Pancreas (tissue), 10 donors: Measurements from ENCODE around the gene CRACR2A. TPM values are rescaled to one million over a fixed set of nuclear protein-coding genes. Genes with fewer than 3 reads are reported as not detected.

Experiments
- ATAC-seq, 4 donors: fragments of 200-7000 bp; cut with Tn5 transposase; one replicate each; pipeline versions ENCODE4 v1.8.0 to v1.9.1; 2020; ENCODE audit warnings: mild to moderate bottlenecking in 4 of 4, moderate library complexity in 4 of 4
- DNase-seq, 6 donors: peaks; one replicate each; pipeline ENCODE4 v3.0.0-alpha.2; 2020
- FAIRE-seq: peaks from 2 replicates; lab custom pipeline; 2012; peaks lifted over from hg19 to GRCh38; lab: Jason Lieb, UNC
- H3K27ac ChIP-seq, 4 donors: fragments of 200-600 bp; sonication (generic); 1 replicate in 3 of 4; 2 replicates in 1 of 4; pipeline versions ENCODE4 v1.5.0 to v1.8.0; 2020
- H3K27me3 ChIP-seq, 4 donors: fragments of 200-600 bp; one replicate each; pipeline ENCODE4 v1.8.0; 2021
- H3K36me3 ChIP-seq, 3 donors: fragments of 200-600 bp; sonication (generic) in 1 of 3; one replicate each; pipeline versions ENCODE4 v1.5.0 to v1.8.0; 2020 to 2021
- H3K4me1 ChIP-seq, 3 donors: fragments of 200-600 bp; one replicate each; pipeline ENCODE4 v1.8.0; 2021
- H3K4me3 ChIP-seq, 4 donors: fragments of 200-600 bp; sonication (generic) in 2 of 4; one replicate each; pipeline versions ENCODE4 v1.5.0 to v1.8.0; 2020 to 2021
- H3K9me3 ChIP-seq, 4 donors: fragments of 200-600 bp; one replicate each; pipeline ENCODE4 v1.8.0; 2021
- WGBS, 2 donors: extraction: QIAGEN DNeasy Blood & Tissue Kit; methylation state at CpG; one replicate each; pipeline ENCODE4 v1.1.7; 2013; 5-methylcytosine and 5-hydroxymethylcytosine counted together
- intact Hi-C, 3 donors: fragments of 100-400 bp; cut with DNase I; formaldehyde crosslinking; loops; one replicate each; pipeline versions ENCODE4 v1.11.1 to v1.14.2; 2022
- polyA plus RNA-seq, 2 donors: library from polyadenylated mRNA; stranded (reverse); fragments of 200-250 nt; gene quantifications; one replicate each; pipeline ENCODE4 v1.2.3, GENCODE V29; 2013
- total RNA-seq, 6 donors: library from RNA; stranded (reverse); fragmentation: NEBNext Ultra II Directional in 4 of 6; extraction: Animal tissue kit (Norgen Biotek cat#: 25700) in 4 of 6; gene quantifications; one replicate each; pipeline versions ENCODE4 v1.2.1 to v1.2.4, GENCODE V29; 2021 to 2023
- TF ChIP-seq, protein P1 (sequence below), 4 donors: fragments of 200-600 bp; sonication (generic) in 3 of 4; IDR thresholded peaks; one replicate each; pipeline versions ENCODE4 v1.5.0 to v1.8.0; 2021; ENCODE audit warnings: antibody characterized with exemption in 4 of 4
- donor health status: healthy with polysubstance abuse.
- donor health status: DM: no; HTN: no; CAD: no; lungs with moderate emphysema.
- donor health status: DM: no; HTN: no; CAD: no.
- donor health status: control.
- donor health status: control.
- donor health status: Bipolar disorder and iron deficiency.
- donor health status: DM: yes; HTN: yes; CAD: no.
- donor health status: DM: no; HTN: no; CAD: no.
- donor health status: DM: no; HTN: no; CAD: no.
- donor health status: DM: yes; HTN: yes; CAD: no.

Gene CRACR2A
- total and polyA plus RNA-seq, 8 donors, result 1.5 to 10.3 (median 7.3) TPM

DNA sequence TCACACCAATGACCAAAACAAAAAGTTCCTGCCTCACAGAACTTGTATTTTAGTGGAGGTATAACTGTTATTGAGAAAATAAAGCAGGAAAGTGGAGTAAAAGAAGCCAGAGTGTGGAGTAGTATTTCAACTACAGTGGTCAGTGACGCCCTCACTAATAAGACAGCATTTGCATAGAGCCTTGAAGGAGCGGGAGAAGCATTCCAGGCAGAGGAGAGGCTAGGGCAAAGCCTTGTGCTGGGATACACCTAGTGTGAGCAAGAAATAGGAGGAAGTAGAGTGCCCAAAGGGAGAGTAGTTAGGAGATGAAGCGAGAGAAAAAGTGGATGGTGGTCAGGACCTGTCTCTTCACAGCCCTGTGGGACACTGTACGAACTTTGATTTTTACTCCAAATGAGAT is 107.8 kb downstream of the CRACR2A start:
- Histone ChIP-seq H3K36me3 (no peaks in the 10 kb centered on the region), H3K9me3 (no peaks in the 10 kb centered on the region), H3K27me3 (no peaks in the 10 kb centered on the region), H3K27ac (no peak overlapping the region), H3K4me1 (no peaks in the 10 kb centered on the region), H3K4me3 (no peak overlapping the region)
- DNase-seq (no peak), ATAC-seq (no peak), FAIRE-seq (no peak)
- 95 to 98% methylated on average over 4 of the region's 4 CpGs for WGBS, 2 donors
- TF ChIP-seq, protein P1, sequence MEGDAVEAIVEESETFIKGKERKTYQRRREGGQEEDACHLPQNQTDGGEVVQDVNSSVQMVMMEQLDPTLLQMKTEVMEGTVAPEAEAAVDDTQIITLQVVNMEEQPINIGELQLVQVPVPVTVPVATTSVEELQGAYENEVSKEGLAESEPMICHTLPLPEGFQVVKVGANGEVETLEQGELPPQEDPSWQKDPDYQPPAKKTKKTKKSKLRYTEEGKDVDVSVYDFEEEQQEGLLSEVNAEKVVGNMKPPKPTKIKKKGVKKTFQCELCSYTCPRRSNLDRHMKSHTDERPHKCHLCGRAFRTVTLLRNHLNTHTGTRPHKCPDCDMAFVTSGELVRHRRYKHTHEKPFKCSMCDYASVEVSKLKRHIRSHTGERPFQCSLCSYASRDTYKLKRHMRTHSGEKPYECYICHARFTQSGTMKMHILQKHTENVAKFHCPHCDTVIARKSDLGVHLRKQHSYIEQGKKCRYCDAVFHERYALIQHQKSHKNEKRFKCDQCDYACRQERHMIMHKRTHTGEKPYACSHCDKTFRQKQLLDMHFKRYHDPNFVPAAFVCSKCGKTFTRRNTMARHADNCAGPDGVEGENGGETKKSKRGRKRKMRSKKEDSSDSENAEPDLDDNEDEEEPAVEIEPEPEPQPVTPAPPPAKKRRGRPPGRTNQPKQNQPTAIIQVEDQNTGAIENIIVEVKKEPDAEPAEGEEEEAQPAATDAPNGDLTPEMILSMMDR (IDR thresholded peaks at IDR 0.05), result no peak
- intact Hi-C loops, result loop anchor here in 1 of 3 donors (10.0 kb wide), 1 partner anchor 340 kb away; no protein-coding TSS in a partner anchor

DNA sequence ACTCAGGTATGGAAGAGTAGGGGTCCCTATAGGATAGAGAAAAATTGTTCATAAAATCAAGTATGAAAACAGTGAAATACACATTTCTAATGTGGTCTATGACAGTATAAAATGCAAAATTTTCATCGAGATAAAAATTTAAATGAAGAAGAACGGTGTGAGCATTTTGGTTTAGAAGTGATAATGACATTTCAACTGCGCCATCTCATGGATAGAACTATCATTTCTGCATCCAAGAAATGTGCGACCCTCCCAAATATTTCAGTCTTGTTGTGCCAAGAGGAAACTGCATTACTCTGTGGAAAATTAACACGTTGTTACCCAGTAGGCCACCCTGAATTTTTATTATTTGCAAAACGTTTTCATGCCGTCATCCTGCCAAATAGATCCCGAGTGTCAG is 108.8 kb downstream of the CRACR2A start:
- DNase-seq, result no peak
- Histone ChIP-seq H3K27ac (no peak overlapping the region), H3K9me3 (no peaks in the 10 kb centered on the region), H3K27me3 (no peaks in the 10 kb centered on the region), H3K36me3 (no peaks in the 10 kb centered on the region), H3K4me3 (no peak overlapping the region), H3K4me1 (no peaks in the 10 kb centered on the region)
- intact Hi-C loops, result loop anchor here in 1 of 3 donors (10.0 kb wide), 1 partner anchor 339 kb away; no protein-coding TSS in a partner anchor
- ATAC-seq, result no peak
- 67 to 69% methylated on average over 8 of the region's 8 CpGs for WGBS, 2 donors
- TF ChIP-seq, protein P1 (IDR thresholded peaks at IDR 0.05), result no peak
- FAIRE-seq, result no peak

DNA sequence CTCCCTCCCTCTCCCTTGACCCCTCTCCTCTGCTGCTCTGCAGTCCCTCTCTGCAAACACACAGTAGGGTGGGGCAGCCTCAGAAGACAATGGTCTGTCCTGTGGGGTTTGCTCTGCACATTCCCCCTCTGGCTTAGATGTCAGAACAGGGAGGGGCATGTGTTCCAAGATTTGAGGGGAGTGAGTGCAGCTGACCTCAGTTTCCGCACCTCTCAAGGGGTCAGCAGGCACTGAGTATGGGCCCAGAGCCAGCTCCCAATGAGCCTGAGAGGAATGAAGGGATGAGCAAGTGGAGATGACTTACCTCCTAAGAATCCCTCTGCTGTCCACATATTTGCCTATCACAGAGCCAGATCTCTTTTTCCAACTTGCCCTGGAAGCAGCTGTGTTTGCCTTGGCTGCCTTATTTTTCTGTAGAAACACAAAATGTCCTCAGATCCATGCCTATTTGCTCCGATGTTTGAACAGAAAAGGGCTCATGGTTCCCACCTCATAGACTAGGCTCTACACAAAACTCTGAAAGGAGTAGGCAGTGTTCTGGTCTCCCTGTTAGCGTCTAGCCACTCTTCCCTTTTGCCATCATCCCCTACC is 111.4 kb downstream of the CRACR2A start:
- intact Hi-C loops, result loop anchor here in 1 of 3 donors (10.0 kb wide), 1 partner anchor 337 kb away; no protein-coding TSS in a partner anchor
- no peak for FAIRE-seq
- Histone ChIP-seq H3K4me1 (no peaks in the 10 kb centered on the region), H3K27me3 (no peaks in the 10 kb centered on the region), H3K4me3 (no peak overlapping the region), H3K27ac (no peak overlapping the region), H3K36me3 (no peaks in the 10 kb centered on the region), H3K9me3 (no peaks in the 10 kb centered on the region)
- DNase-seq, result no peak
- WGBS, 2 donors, result 87 to 91% methylated on average over 3 of the region's 3 CpGs
- no peak for ATAC-seq
- TF ChIP-seq, protein P1 (IDR thresholded peaks at IDR 0.05), result no peak

DNA sequence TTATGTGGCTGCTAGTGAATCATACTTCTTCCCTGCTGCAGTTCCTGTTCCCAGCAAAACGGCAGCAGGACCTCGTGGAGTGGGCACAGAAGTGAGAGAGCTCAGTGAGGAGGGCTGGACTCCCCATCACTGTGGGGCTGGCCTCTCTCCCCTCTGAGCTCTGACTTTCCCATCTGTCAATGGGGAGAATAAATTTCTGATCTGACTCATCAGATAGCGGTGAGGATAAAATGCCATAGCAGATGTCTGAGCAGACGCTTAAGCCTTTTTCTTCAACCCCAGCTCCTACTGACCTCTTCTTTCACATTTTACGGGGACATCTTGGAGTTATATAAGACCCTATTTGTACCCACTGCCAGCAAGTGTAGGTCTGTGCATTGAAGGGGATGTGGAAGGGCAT is 116.6 kb downstream of the CRACR2A start:
- H3K9me3 ChIP-seq, result no peaks in the 10 kb centered on the region
- H3K27me3 ChIP-seq, result no peaks in the 10 kb centered on the region
- DNase-seq (no peak), ATAC-seq (no peak), FAIRE-seq (no peak)
- 94 to 96% methylated on average over 5 of the region's 5 CpGs for WGBS, 2 donors
- no peaks in the 10 kb centered on the region for H3K4me1 ChIP-seq
- intact Hi-C loops, result no loop called here
- H3K4me3 ChIP-seq, result no peak overlapping the region
- no peak overlapping the region for H3K27ac ChIP-seq
- TF ChIP-seq, protein P1 (IDR thresholded peaks at IDR 0.05), result no peak
- no peaks in the 10 kb centered on the region for H3K36me3 ChIP-seq

DNA sequence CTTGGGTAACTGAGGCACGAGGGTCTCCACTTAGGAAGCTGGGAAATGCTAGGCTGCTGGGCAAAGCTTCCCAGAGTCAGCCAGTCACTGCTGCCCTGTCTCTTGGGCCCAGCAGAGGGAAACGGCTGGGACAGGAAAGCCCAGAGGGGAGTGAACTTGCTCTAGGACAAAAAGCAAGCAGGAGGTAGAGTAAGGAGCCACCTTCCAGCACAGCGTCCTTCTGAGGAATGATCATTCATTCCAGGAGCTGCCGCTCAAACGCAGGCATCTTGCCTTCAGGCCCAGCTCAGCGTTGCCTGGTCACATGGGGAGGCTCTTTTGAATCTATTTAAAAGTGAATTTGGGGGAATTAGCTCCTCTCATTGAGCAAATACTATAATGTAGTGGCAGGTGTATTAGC is 118.6 kb downstream of the CRACR2A start:
- TF ChIP-seq, protein P1 (IDR thresholded peaks at IDR 0.05), result no peak
- no peak overlapping the region for H3K27ac ChIP-seq
- 83 to 88% methylated on average over 6 of the region's 6 CpGs for WGBS, 2 donors
- no peaks in the 10 kb centered on the region for H3K9me3 ChIP-seq
- FAIRE-seq (no peak), DNase-seq (no peak), ATAC-seq (no peak)
- no peaks in the 10 kb centered on the region for H3K4me1 ChIP-seq
- H3K4me3 ChIP-seq, result no peak overlapping the region
- no peaks in the 10 kb centered on the region for H3K27me3 ChIP-seq
- intact Hi-C loops, result no loop called here
- H3K36me3 ChIP-seq, result no peaks in the 10 kb centered on the region
